Measurements from ENCODE around the gene C9orf43.

DNA sequence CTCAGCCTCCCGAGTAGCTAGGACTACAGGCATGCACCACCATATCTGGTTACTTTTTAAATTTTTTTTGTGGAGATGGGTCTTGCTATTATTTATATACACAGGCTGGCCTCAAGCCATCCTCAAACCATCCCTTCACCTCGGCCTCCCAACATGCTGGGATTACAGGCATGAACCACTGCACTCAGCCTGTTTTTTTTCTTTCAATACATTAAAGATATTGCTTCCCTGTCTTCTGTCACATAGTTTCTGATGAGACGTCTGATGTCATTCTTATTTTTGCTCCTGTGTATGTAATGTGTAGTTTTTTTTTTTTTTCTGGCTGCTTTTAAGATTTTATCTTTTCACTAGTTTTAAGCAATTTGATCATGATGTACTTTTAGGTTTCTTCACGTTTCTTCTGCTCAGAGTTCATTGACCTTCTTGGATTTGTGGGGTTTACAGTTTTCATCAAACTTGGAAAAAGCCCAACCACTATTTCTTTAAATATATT lies 41.6 kb downstream of the C9orf43 start:
- TF ChIP-seq POLR2A (IDR thresholded peaks at IDR 0.05; ENCODE audit: low read depth, low read length): no peak
- TF ChIP-seq POLR2AphosphoS5 (IDR thresholded peaks at IDR 0.05; ENCODE audit: low read depth, low read length): no peak
- no peak for TF ChIP-seq TAF1 (IDR thresholded peaks at IDR 0.05; ENCODE audit: borderline replicate concordance, low read depth, low read length)

Data from GM12892 (cell line).